Measurements from ENCODE around the gene SLIT3. TPM values are rescaled to one million over a fixed set of nuclear protein-coding genes. Genes with fewer than 3 reads are reported as not detected.

Gene SLIT3
- total and polyA plus RNA-seq, 9 of the 15 experiments (the other 6 are each of a cell fraction or from before 2014, with no cell fraction given): 0.01 to 0.04 TPM; not detected in 7

DNA sequence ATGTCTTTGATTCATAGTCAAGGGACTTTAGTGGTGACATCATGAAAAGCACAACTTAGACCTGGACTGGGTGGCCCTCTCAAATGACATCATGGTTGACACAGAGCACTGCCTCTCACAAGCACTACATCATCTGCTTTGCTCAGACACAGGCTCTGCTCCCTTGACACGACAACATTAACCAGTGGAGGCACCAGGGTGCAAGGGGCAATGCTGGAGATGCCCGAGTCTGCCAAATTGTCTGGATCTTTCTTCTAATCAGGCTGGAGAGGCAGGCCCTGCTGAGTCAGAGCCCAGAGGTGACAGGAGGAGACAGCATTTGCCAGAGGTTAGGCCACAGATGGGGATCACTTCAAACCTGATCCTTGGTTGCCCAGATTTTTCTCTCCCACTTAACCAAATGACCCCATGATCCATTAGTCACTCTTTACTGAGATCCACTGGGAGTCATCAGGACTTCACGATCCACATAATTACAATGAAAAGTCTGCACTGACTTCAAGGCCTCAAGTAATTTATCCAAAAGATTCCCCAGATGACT, 174.4 kb downstream of the SLIT3 start:
- no peak overlapping the region for H3K4me3 ChIP-seq
- no peak overlapping the region for H2AFZ ChIP-seq (ENCODE audit: low read depth, low read length)
- FAIRE-seq (no peak), DNase-seq (ENCODE audit: extremely low read depth in 1 of 4, low spot score in 3 of 4) (no peak), ATAC-seq (no peak)
- no peaks in the 10 kb centered on the region for H3K36me3 ChIP-seq (ENCODE audit: control insufficient read depth, insufficient read depth, low read length)
- H3K9me3 ChIP-seq (replicated peaks; ENCODE audit: control insufficient read depth, insufficient read depth, low read depth, low read length): no peaks in the 10 kb centered on the region
- POLR2A ChIA-PET: no interaction called here
- H3K27ac ChIP-seq (ENCODE audit: extremely low read depth, low read depth, low read length): no peak overlapping the region
- no TSS peak for BruUV-seq (replicated peaks)
- in situ Hi-C loops (cut with MboI): no loop called here
- no peaks in the 10 kb centered on the region for H3K4me1 ChIP-seq (replicated peaks in 1 of 2; ENCODE audit: control insufficient read depth in 2 of 2, insufficient read depth in 2 of 2, low read length in 2 of 2)
- H3K79me2 ChIP-seq (ENCODE audit: control insufficient read depth, insufficient read depth, low read length): no peaks in the 10 kb centered on the region
- 0% methylated on average over 2 of the region's 3 CpGs for WGBS (ENCODE audit: insufficient coverage, low coverage, missing lambda C conversion rate)
- intact Hi-C loops (cut with micrococcal nuclease): no loop called here
- CTCF ChIA-PET (ENCODE audit: low intra/inter-chr PET ratio): no interaction called here
- no peaks in the 10 kb centered on the region for H3K27me3 ChIP-seq (ENCODE audit: control insufficient read depth in 2 of 2, insufficient read depth in 2 of 2, low read length in 2 of 2)
- H3K9ac ChIP-seq (ENCODE audit: insufficient read depth in 1 of 2, low read depth in 2 of 2, low read length in 2 of 2): no peak overlapping the region
- H3K4me2 ChIP-seq (ENCODE audit: insufficient read depth, low read length): no peak overlapping the region
- no peaks in the 10 kb centered on the region for H3K9me1 ChIP-seq (ENCODE audit: control insufficient read depth, insufficient read depth, low read length)
- no peaks in the 10 kb centered on the region for H4K20me1 ChIP-seq (replicated peaks; ENCODE audit: control insufficient read depth, insufficient read depth, low read length)
- no peak for TF ChIP-seq ZNF408 (CRISPR knock-in tag; IDR thresholded peaks at IDR 0.05; ENCODE audit: low read depth)
- TF ChIP-seq NFE2L1 (tag; IDR thresholded peaks at IDR 0.05; ENCODE audit: borderline replicate concordance, low read depth): no peak
- TF ChIP-seq FOXK1 (CRISPR knock-in tag; IDR thresholded peaks at IDR 0.05; ENCODE audit: borderline replicate concordance): no peak
- no peak for TF ChIP-seq EHMT2 (IDR thresholded peaks at IDR 0.05)
- TF ChIP-seq ZNF324 (CRISPR knock-in tag; IDR thresholded peaks at IDR 0.05): no peak
- TF ChIP-seq, protein P1, sequence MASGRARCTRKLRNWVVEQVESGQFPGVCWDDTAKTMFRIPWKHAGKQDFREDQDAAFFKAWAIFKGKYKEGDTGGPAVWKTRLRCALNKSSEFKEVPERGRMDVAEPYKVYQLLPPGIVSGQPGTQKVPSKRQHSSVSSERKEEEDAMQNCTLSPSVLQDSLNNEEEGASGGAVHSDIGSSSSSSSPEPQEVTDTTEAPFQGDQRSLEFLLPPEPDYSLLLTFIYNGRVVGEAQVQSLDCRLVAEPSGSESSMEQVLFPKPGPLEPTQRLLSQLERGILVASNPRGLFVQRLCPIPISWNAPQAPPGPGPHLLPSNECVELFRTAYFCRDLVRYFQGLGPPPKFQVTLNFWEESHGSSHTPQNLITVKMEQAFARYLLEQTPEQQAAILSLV (tag; IDR thresholded peaks at IDR 0.05): no peak
- no peak for TF ChIP-seq ZNF609 (CRISPR knock-in tag; IDR thresholded peaks at IDR 0.05; ENCODE audit: borderline replicate concordance)
- TF ChIP-seq, protein P2, sequence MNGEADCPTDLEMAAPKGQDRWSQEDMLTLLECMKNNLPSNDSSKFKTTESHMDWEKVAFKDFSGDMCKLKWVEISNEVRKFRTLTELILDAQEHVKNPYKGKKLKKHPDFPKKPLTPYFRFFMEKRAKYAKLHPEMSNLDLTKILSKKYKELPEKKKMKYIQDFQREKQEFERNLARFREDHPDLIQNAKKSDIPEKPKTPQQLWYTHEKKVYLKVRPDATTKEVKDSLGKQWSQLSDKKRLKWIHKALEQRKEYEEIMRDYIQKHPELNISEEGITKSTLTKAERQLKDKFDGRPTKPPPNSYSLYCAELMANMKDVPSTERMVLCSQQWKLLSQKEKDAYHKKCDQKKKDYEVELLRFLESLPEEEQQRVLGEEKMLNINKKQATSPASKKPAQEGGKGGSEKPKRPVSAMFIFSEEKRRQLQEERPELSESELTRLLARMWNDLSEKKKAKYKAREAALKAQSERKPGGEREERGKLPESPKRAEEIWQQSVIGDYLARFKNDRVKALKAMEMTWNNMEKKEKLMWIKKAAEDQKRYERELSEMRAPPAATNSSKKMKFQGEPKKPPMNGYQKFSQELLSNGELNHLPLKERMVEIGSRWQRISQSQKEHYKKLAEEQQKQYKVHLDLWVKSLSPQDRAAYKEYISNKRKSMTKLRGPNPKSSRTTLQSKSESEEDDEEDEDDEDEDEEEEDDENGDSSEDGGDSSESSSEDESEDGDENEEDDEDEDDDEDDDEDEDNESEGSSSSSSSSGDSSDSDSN (IDR thresholded peaks at IDR 0.05; ENCODE audit: borderline replicate concordance in 1 of 2, low read depth in 2 of 2, low read length in 2 of 2): no peak
- TF ChIP-seq ZBTB9 (CRISPR knock-in tag; IDR thresholded peaks at IDR 0.05): no peak
- TF ChIP-seq TARDBP (IDR thresholded peaks at IDR 0.05): no peak
- TF ChIP-seq ATF2 (CRISPR knock-in tag; IDR thresholded peaks at IDR 0.05): no peak
